HL-60/S4 treated with phorbol 12-myristate 13-acetate at 8.2 ng/mL for 4 days and 3 days (cell line): ENCODE data around the gene HLA-F.

Experiments used
- in situ Hi-C: fragments of 300-500 bp; cut with MboI; formaldehyde crosslinking; loops from 2 replicates; pipeline ENCODE4 v1.15.0; 2022; ENCODE audit warnings: low sequenced_read_pairs

Gene HLA-F

GRCh38 chr6:29723666-29724588 is 693 bp downstream of the HLA-F start:
- in situ Hi-C loops: no loop called here

- in situ Hi-C loops: no loop called here
Observed at GRCh38 chr6:29724937-29725869, 2.0 kb downstream of the HLA-F start.

- in situ Hi-C loops: no loop called here
Observed at GRCh38 chr6:29726001-29726400, 2.8 kb downstream of the HLA-F start.

GRCh38 chr6:29726571-29727194 is 3.4 kb downstream of the HLA-F start:
- in situ Hi-C loops: no loop called here

- in situ Hi-C loops: no loop called here
Observed at GRCh38 chr6:29727637-29728036, 4.4 kb downstream of the HLA-F start.

GRCh38 chr6:29728173-29728874 is 5.1 kb downstream of the HLA-F start:
- in situ Hi-C loops: no loop called here

- in situ Hi-C loops: no loop called here
Observed at GRCh38 chr6:29728875-29729270, 5.6 kb downstream of the HLA-F start.

- in situ Hi-C loops: no loop called here
Observed at GRCh38 chr6:29729774-29730328, 6.6 kb downstream of the HLA-F start.

GRCh38 chr6:29730575-29731126 is 7.4 kb downstream of the HLA-F start:
- in situ Hi-C loops: no loop called here

GRCh38 chr6:29731281-29731680 is 8.0 kb downstream of the HLA-F start:
- in situ Hi-C loops: no loop called here

- in situ Hi-C loops: no loop called here
Observed at GRCh38 chr6:29733057-29733456, 9.8 kb downstream of the HLA-F start.

GRCh38 chr6:29734046-29735018 is 11.1 kb downstream of the HLA-F start:
- in situ Hi-C loops: no loop called here

- in situ Hi-C loops: no loop called here
Observed at GRCh38 chr6:29736563-29736962, 13.3 kb downstream of the HLA-F start.

- in situ Hi-C loops: no loop called here
Observed at GRCh38 chr6:29737707-29738630, 14.7 kb downstream of the HLA-F start.

GRCh38 chr6:29739136-29739881 is 16.1 kb downstream of the HLA-F start:
- in situ Hi-C loops: no loop called here

GRCh38 chr6:29739882-29740261 is 16.6 kb downstream of the HLA-F start:
- in situ Hi-C loops: no loop called here

- in situ Hi-C loops: no loop called here
Observed at GRCh38 chr6:29741592-29741991, 18.4 kb downstream of the HLA-F start.
